GM23338 (cell line): ENCODE results near the gene UBAC2. TPM values are rescaled to one million over a fixed set of nuclear protein-coding genes. Genes with fewer than 3 reads are reported as not detected.

Experiments
- ATAC-seq: fragments of 200-7000 bp; cut with Tn5 transposase; 3 replicates; pipeline ENCODE4 v1.9.1; 2020
- DNase-seq: peaks from one replicate; pipeline ENCODE4 v3.0.0-alpha.2; 2015; ENCODE audit warnings: low spot score
- H2AFZ ChIP-seq: fragments of 200-600 bp; sonication (generic); 2 replicates; pipeline ENCODE4 v1.8.0; 2016; ENCODE audit warnings: antibody characterized with exemption, mild to moderate bottlenecking, moderate library complexity
- H3F3A ChIP-seq: fragments of 200-600 bp; sonication (generic); replicated peaks from 2 replicates; pipeline ENCODE4 v1.8.0; 2017; ENCODE audit warnings: antibody characterized with exemption, mixed run types, low read depth
- H3K27ac ChIP-seq: fragments of 200-600 bp; sonication (generic); 2 replicates; pipeline ENCODE4 v1.6.1; 2016; ENCODE audit warnings: low read depth
- H3K27me3 ChIP-seq: fragments of 200-600 bp; sonication (generic); 2 replicates; pipeline ENCODE4 v1.8.0; 2016; ENCODE audit warnings: mild to moderate bottlenecking, mixed run types, moderate library complexity; ENCODE audit not compliant: insufficient read depth
- H3K36me3 ChIP-seq: fragments of 200-600 bp; sonication (generic); 2 replicates; pipeline ENCODE4 v1.8.0; 2016; ENCODE audit warnings: mild to moderate bottlenecking; ENCODE audit not compliant: insufficient read depth
- H3K4me1 ChIP-seq: fragments of 200-600 bp; sonication (generic); 2 replicates; pipeline ENCODE4 v1.8.0; 2016; ENCODE audit warnings: mild to moderate bottlenecking, moderate library complexity; ENCODE audit not compliant: insufficient read depth
- H3K4me2 ChIP-seq: fragments of 200-600 bp; sonication (generic); 2 replicates; pipeline ENCODE4 v1.7.1; 2017; ENCODE audit warnings: mixed run types
- H3K4me3 ChIP-seq: fragments of 200-600 bp; sonication (generic); 2 replicates; pipeline ENCODE4 v1.6.1; 2016; ENCODE audit warnings: mixed run types
- H3K79me2 ChIP-seq: fragments of 200-600 bp; sonication (generic); replicated peaks from 2 replicates; pipeline ENCODE4 v1.8.0; 2017; ENCODE audit warnings: mild to moderate bottlenecking; ENCODE audit not compliant: insufficient read depth
- H3K9me2 ChIP-seq: fragments of 200-600 bp; sonication (generic); 2 replicates; pipeline ENCODE4 v1.8.0; 2017; ENCODE audit not compliant: insufficient read depth
- H4K20me1 ChIP-seq: fragments of 200-600 bp; sonication (generic); replicated peaks from 2 replicates; pipeline ENCODE4 v1.8.0; 2017; ENCODE audit warnings: mild to moderate bottlenecking; ENCODE audit not compliant: insufficient read depth
- H3K27ac Mint-ChIP-seq: 2 replicates; pipeline ENCODE4 v1.8.0; 2020; ENCODE audit warnings: inconsistent platforms, mild to moderate bottlenecking, moderate library complexity, mixed read lengths
- H3K27me3 Mint-ChIP-seq: 3 replicates; pipeline ENCODE4 v1.8.0; 2022; ENCODE audit warnings: low read depth, mild to moderate bottlenecking, moderate library complexity, mixed read lengths, inconsistent platforms; ENCODE audit not compliant: insufficient read depth, poor library complexity
- H3K36me3 Mint-ChIP-seq: 3 replicates; pipeline ENCODE4 v1.8.0; 2021; ENCODE audit warnings: low read depth, mild to moderate bottlenecking, inconsistent platforms, moderate library complexity, mixed read lengths
- H3K4me1 Mint-ChIP-seq: 3 replicates; pipeline ENCODE4 v1.8.0; 2020; ENCODE audit warnings: mild to moderate bottlenecking, inconsistent platforms, mixed read lengths
- H3K4me3 Mint-ChIP-seq: 3 replicates; pipeline ENCODE4 v1.8.0; 2021; ENCODE audit warnings: moderate library complexity, mild to moderate bottlenecking, inconsistent platforms, mixed read lengths
- H3K9me3 Mint-ChIP-seq: 3 replicates; pipeline ENCODE4 v1.8.0; 2020; ENCODE audit warnings: moderate library complexity, mild to moderate bottlenecking, inconsistent platforms, mixed read lengths
- CREB1 ChIP-seq: fragments of 250-450 bp; sonication (Bioruptor Pico); IDR thresholded peaks from 2 replicates; pipeline ENCODE4 v1.5.0; 2020; ENCODE audit warnings: low read depth, mild to moderate bottlenecking, moderate library complexity
- CTCF ChIP-seq, 2 experiments: fragments of 200-600 bp in 1 of 2; sonication (generic) in 1 of 2; conservative IDR thresholded peaks; 2 replicates each; pipeline versions ENCODE4 v1.5.1 to v1.6.1; 2016 to 2017; ENCODE audit warnings: antibody characterized with exemption in 2 of 2, low read depth in 2 of 2, mild to moderate bottlenecking in 2 of 2, moderate library complexity in 1 of 2
- NANOG ChIP-seq: IDR thresholded peaks from 2 replicates; pipeline ENCODE4 v1.6.1; 2016; ENCODE audit warnings: antibody characterized with exemption, borderline replicate concordance
- POLR2AphosphoS5 ChIP-seq: IDR thresholded peaks from 2 replicates; pipeline ENCODE4 v1.6.1; 2016; ENCODE audit warnings: antibody characterized with exemption, low read depth
- REST ChIP-seq: IDR thresholded peaks from one replicate; pipeline ENCODE4 v1.6.1; 2018; ENCODE audit warnings: antibody characterized with exemption; ENCODE audit not compliant: unreplicated experiment
- STAT1 ChIP-seq: IDR thresholded peaks from one replicate; pipeline ENCODE4 v1.6.1; 2016; ENCODE audit warnings: antibody characterized with exemption; ENCODE audit not compliant: unreplicated experiment
- ZNF114 ChIP-seq: fragments of 250-450 bp; sonication (Bioruptor Pico); IDR thresholded peaks from 2 replicates; pipeline ENCODE4 v1.5.0; 2020; ENCODE audit warnings: mild to moderate bottlenecking, moderate library complexity
- ZNF331 ChIP-seq: fragments of 250-450 bp; sonication (Bioruptor Pico); IDR thresholded peaks from 2 replicates; pipeline ENCODE4 v1.5.0; 2020; ENCODE audit warnings: low read depth, mild to moderate bottlenecking, moderate library complexity
- polyA plus RNA-seq: library from polyadenylated mRNA; unstranded; fragments of >200 nt; fragmentation: Nextera tagmentation; extraction: Ambion mirVana; gene quantifications from 2 replicates; pipeline ENCODE4 v1.2.1, GENCODE V29; 2016
- total RNA-seq: library from RNA; depleted of rRNA; stranded (reverse); fragments of >200 nt; shearing (Covaris generic); gene quantifications from 2 replicates; pipeline ENCODE4 v1.2.3, GENCODE V29; 2014

Gene UBAC2
- total and polyA plus RNA-seq, 2 experiments from 2014 or later, result 37.9 to 76.9 TPM

GRCh38 chr13:99265821-99266426 is 65.3 kb downstream of the UBAC2 start:
- no peak overlapping the region for H3K27ac Mint-ChIP-seq
- no peaks in the 10 kb centered on the region for H3K36me3 Mint-ChIP-seq
- H3K4me1 Mint-ChIP-seq, result peaks cover 5% of the 10 kb centered on the region; the same call in 2 of the 3 replicates

GRCh38 chr13:99266827-99267226 is 66.2 kb downstream of the UBAC2 start:
- H3K27me3 ChIP-seq, result no peaks in the 10 kb centered on the region
- no peaks in the 10 kb centered on the region for H3K36me3 ChIP-seq
- H3K9me3 Mint-ChIP-seq, result no peaks in the 10 kb centered on the region; the same call in 2 of the 3 replicates
- no peaks in the 10 kb centered on the region; the same call in 2 of the 3 replicates for H3K36me3 Mint-ChIP-seq
- no peak overlapping the region for H3K4me3 ChIP-seq
- H3K4me3 Mint-ChIP-seq, result no peak overlapping the region
- H3K27ac Mint-ChIP-seq, result no peak overlapping the region
- H3K4me1 ChIP-seq, result no peaks in the 10 kb centered on the region
- ATAC-seq (no peak), DNase-seq (no peak)
- H3K79me2 ChIP-seq, result no peaks in the 10 kb centered on the region; the same call in 1 of the 2 replicates
- no peak overlapping the region for H2AFZ ChIP-seq
- no peaks in the 10 kb centered on the region for H3K9me2 ChIP-seq
- H3K4me2 ChIP-seq, result no peak overlapping the region
- H3F3A ChIP-seq, result peaks cover 7% of the 10 kb centered on the region; the same call in 1 of the 2 replicates
- peaks cover 5% of the 10 kb centered on the region; the same call in 2 of the 3 replicates for H3K4me1 Mint-ChIP-seq
- no peak overlapping the region for H3K27ac ChIP-seq
- no peaks in the 10 kb centered on the region for H3K27me3 Mint-ChIP-seq
- no peaks in the 10 kb centered on the region for H4K20me1 ChIP-seq
- TF ChIP-seq CREB1 (CRISPR knock-in tag) (no peak), REST (no peak), CTCF (conservative IDR thresholded peaks at IDR 0.05; ENCODE audit: low read depth in 2 of 2) (no peak), STAT1 (no peak), POLR2AphosphoS5 (no peak), ZNF114 (CRISPR knock-in tag) (no peak), ZNF331 (no peak)

More at GRCh38 chr13:99265821-99266426, 65.3 kb downstream of the UBAC2 start:
- peak; percentile 83 for ATAC-seq
- peak; percentile 70 for DNase-seq
- Histone ChIP-seq H4K20me1 (no peaks in the 10 kb centered on the region), H3K79me2 (no peaks in the 10 kb centered on the region), H3K9me2 (no peaks in the 10 kb centered on the region), H3K4me3 (no peak overlapping the region), H3K27ac (no peak overlapping the region), H3K4me2 (no peak overlapping the region), H3K27me3 (no peaks in the 10 kb centered on the region), H3K4me1 (no peaks in the 10 kb centered on the region), H3F3A (peaks cover 7% of the 10 kb centered on the region; the same call in 1 of the 2 replicates), H3K36me3 (no peaks in the 10 kb centered on the region), H2AFZ (no peak overlapping the region)
- Mint-ChIP-seq H3K9me3 (no peaks in the 10 kb centered on the region), H3K27me3 (no peaks in the 10 kb centered on the region), H3K4me3 (no peak overlapping the region)
- TF ChIP-seq CTCF (conservative IDR thresholded peaks at IDR 0.05; ENCODE audit: low read depth in 2 of 2), result peak; percentile 67 to 73
- no peak for TF ChIP-seq NANOG
